Colon (tissue), 2 donors: ENCODE measurements around the gene B4GALT5.
"Not testable (repeated sequence)": the region's sequence is repeated elsewhere in the genome, so short reads cannot be mapped to it uniquely, and the experiment has no call there.

Experiments
- FAIRE-seq: peaks from 2 replicates; lab custom pipeline; 2012; peaks lifted over from hg19 to GRCh38; lab: Jason Lieb, UNC
- donor health status: control.
- donor health status: control.

B4GALT5 gene

GRCh38 chr20:49628280-49628679, 85.4 kb downstream of the B4GALT5 start:
- not testable (repeated sequence) for FAIRE-seq

- no peak for FAIRE-seq
These were observed 86.3 kb downstream of the B4GALT5 start for GRCh38 chr20:49627329-49627761.

GRCh38 chr20:49624988-49625387, 88.7 kb downstream of the B4GALT5 start:
- FAIRE-seq = not testable (repeated sequence)

GRCh38 chr20:49624317-49624716, 89.4 kb downstream of the B4GALT5 start:
- no peak for FAIRE-seq

- no peak for FAIRE-seq
These were observed 91.4 kb downstream of the B4GALT5 start for GRCh38 chr20:49622243-49622642.

- FAIRE-seq = no peak
These were observed 93.1 kb downstream of the B4GALT5 start for GRCh38 chr20:49620364-49621240.

GRCh38 chr20:49619113-49620048, 94.3 kb downstream of the B4GALT5 start:
- FAIRE-seq = no peak

- FAIRE-seq = no peak
These were observed 95.4 kb downstream of the B4GALT5 start for GRCh38 chr20:49618289-49618688.

- FAIRE-seq = not testable (repeated sequence)
These were observed 96.3 kb downstream of the B4GALT5 start for GRCh38 chr20:49617394-49617793.

- FAIRE-seq = no peak
These were observed 97.3 kb downstream of the B4GALT5 start for GRCh38 chr20:49616154-49617007.

GRCh38 chr20:49615401-49616153, 98.1 kb downstream of the B4GALT5 start:
- no peak for FAIRE-seq

- not testable (repeated sequence) for FAIRE-seq
These were observed 98.7 kb downstream of the B4GALT5 start for GRCh38 chr20:49615051-49615400.

GRCh38 chr20:49614338-49615050, 99.2 kb downstream of the B4GALT5 start:
- FAIRE-seq = no peak

GRCh38 chr20:49612127-49612738, 101.4 kb downstream of the B4GALT5 start:
- FAIRE-seq = no peak

GRCh38 chr20:49611539-49612126, 102.0 kb downstream of the B4GALT5 start:
- FAIRE-seq = not testable (repeated sequence)

- FAIRE-seq = no peak
These were observed 102.8 kb downstream of the B4GALT5 start for GRCh38 chr20:49610691-49611538.

GRCh38 chr20:49608752-49609670, 104.7 kb downstream of the B4GALT5 start:
- no peak for FAIRE-seq

- FAIRE-seq = no peak
These were observed 106.1 kb downstream of the B4GALT5 start for GRCh38 chr20:49607568-49607967.
